GM21717 (cell line): ENCODE measurements around the gene TLE3.

Experiments
- ATAC-seq: cut with Tn5 transposase; IDR thresholded peaks from one replicate; pipeline ENCODE4 v1.9.1; 2021; ENCODE audit warnings: mild to moderate bottlenecking, moderate library complexity; ENCODE audit not compliant: unreplicated experiment

The TLE3 gene

DNA sequence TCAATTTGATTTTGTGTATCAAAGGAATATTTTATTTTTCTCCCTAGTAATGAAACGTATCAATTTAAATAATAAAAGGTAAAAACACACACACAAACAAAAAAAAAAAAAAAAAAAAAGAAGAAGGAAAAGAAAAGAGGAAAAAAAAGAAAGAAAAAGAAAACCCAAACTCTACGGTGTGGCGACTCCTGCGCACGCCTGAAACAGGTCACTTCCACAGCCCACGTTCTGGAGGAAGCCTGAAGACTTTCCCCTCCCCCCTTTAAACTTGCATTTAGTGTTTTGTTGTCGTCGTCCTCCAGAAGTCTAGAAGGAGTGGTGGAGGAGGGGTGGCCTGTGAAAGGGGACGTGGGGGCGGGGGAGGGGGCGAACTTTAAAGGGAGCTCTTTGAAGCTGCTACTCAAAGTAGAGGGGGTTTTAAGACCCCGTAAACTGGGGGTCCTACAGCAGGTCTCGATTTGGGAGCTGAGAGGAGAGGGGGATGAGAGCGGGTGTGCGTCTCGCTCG, 2.3 kb upstream of the TLE3 start:
- no peak for ATAC-seq

DNA sequence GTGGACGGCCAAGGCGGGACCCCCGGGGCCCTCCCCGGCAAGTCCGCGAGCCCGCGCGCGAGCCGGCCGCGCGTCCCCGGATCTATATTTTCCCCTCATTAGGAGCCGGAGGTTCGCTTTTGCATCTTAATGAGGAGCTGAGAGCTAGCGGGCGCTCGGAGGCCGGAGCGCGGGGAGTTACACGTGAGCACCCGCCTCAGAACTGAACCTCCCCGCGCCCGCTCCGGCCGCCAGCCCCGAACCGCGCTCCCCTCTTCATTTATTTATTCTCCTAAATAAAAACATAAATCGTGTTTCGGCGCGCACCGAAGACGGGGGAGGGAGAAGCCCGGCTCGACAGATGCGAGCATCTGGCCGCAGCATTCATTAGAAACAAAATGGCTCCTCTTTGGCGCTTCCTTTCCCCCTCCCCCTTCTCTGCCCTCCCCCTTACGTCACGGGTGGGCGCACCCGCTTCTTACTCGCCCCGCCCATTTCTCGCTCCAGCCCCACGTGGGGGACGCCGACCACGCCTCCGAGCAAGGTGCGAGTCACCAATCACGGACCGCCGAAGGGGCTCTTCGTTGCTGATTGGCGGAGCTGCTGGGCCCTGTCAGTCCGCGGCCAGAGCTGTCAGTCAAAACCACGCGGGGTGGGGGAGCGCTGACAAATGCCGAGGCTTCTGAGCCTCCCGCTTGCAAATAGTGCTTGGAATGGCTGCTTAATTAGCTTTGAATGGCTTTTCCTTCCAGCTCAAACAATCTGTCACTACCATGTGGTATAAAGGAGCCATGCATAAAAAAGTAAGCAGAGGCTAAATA, 1.6 kb upstream of the TLE3 start:
- peak; percentile 57 for ATAC-seq

DNA sequence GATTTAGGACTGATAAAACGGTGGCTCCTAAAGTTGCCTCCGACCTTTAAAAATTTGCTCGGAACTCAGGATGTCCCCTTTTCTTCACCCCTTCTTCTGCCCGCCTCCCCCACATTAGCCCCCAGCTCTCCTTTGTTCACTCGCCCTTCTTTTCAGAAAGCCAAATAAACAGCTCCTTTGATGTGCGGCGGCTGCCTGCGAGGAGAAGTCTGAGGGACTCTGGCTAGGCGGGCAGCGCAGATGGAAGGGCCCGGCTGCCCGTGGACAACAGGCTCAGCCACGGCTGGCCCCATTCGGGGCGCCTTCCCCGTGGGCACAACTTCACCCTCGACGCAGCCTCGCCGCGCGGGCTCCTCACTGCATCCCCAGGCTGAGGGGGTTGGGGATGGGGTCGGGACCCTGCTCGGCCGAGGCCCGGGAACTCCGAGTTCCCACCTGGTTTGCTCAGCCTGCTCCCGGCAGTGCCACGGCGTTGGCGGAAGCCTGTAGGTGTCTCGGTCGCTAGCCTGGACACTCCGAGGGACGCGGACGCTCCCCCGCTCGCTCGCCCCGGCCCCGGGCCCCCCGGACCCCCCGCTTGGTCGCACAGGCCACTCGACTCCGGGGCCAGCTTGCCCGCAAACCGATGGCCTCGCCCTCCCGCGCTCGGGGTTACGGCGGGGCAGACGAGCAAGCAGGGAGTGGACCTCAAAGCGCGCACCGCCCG, 897 bp upstream of the TLE3 start:
- no peak for ATAC-seq

DNA sequence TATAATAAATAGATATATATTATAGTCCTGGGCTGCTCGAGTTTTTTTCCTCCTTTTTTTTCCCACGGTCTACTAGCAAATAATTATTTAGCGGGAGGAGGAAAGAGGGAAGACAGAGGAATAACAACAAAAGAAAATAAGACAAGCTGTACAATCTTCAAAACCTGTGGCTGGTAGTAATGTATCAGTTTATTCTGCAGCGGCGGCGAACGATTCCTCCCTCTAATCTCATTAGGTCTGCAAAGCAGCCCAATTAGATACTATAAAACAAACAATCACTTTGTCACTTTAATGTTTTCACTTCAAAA, 390 bp upstream of the TLE3 start:
- ATAC-seq, result no peak

DNA sequence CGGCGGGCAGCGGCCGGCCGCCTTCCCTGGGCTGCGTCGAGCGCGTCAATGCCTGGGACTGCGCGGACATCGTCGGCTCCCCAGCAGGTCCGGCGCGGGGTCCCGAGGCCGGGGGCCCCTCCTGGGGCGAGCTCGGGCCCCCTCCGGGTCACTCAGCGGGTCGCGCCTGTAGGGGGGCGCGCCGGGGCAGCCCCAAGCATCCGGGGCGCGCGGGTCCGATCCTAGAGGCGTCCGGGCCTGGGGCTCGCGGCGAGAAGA, 725 bp downstream of the TLE3 start:
- no peak for ATAC-seq

DNA sequence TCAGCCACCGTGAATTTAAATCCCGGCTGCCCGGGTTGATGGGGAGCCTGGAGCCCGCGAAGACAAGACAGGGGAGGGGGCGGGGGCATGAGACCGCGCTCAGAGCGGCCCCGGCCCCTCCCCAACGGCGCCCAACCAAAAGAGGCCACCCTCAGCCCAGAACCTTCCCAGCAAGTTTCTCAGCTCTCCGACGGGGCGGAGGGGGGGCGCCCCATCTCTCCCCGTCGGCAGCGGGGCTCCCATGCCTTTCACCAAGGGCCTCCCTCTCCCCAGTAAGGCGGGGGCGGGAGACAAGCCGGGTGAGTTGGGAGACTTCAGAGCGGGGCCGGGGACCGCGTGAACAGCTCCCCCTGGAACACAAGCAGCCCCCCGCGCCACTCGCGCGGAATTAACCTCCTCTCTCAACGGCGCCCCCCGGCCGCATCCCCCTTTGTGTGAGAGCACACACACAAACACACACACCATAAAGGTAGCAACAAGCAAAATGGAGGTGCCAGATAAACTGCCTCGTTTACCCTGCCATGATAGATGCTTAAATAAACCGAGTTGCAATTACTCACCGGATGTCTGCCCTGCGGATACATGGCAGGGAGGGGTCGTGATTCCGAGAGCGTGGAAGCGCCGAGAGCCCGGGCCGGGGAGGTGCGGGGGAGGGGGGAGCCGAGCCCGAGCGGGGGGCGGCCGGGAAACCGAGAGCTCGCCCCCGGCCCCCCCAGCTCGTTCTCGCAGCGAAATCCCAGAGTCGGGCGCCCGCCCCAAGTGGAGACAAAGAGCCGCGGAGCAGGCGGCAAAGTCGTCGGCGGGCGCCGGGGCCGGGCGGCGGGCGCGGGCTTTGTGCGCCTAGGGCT, 1.3 kb downstream of the TLE3 start:
- no peak for ATAC-seq

DNA sequence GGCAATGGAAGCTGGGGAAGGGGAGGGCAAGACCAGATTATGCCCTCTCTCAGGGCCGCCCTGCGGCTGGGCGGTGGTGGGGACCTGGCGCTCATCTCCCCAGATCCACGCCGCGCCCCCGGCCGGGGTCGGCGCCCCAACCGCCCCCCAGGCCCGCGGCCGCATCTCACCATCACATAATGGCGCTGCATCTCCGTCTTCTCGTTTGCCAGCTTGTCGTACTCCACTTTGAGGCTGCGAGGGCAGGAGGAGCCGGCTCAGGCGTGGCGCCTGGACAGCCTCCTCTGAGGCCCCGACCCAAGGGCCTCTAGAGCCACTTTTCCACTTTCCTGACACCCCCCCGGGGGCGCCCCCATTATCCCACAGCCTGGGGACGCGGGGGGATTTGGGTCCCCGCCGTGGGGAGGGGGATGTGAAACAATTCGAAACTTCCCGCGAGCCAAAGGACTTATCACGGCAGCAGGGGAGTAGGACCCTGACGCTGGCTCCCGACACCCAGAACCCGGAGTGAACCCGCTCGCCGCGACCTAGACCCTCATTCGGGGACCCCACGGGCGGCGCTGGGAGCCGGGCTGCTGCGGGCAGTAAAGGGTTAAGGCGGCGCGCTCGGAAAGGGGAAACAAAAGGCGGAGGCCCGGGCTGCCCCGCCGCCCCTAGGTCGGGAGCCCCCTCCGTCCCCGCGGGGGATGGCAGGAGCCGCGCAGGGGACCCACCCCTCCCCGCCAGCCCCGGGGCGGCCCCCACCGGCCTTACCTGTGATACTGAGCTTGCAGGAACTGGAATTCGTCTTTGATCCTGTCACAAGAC, 2.1 kb downstream of the TLE3 start:
- ATAC-seq, result no peak

DNA sequence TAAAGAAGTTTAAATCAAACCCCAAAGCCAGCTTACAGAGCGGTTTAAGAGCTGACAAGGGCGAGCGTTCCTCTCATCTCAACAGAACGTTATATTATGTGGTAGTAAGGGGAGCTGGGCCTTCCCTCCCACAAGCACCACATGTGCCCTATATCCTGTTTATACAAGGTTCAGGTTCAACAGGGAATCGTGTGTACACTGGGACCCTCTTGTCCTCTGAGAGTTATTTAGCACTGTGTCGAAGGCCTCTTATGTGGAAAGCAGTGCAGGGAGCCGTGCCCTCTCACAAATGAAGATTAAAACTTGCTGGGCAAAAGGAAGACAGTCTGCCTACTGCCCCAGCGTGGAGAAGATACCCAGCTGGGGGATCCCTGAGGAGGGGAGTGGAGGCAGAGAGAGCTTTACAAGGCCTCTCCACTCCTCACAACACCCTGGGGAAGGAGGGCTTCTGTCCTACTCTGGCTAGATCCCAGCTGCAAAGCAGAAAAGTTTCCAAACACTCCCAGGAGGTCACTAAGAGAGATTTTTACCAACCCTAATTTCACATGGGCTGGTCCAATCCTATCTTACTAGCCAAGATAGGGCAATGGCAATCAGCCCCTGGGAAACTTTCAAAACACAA, 2.9 kb downstream of the TLE3 start:
- no peak for ATAC-seq

DNA sequence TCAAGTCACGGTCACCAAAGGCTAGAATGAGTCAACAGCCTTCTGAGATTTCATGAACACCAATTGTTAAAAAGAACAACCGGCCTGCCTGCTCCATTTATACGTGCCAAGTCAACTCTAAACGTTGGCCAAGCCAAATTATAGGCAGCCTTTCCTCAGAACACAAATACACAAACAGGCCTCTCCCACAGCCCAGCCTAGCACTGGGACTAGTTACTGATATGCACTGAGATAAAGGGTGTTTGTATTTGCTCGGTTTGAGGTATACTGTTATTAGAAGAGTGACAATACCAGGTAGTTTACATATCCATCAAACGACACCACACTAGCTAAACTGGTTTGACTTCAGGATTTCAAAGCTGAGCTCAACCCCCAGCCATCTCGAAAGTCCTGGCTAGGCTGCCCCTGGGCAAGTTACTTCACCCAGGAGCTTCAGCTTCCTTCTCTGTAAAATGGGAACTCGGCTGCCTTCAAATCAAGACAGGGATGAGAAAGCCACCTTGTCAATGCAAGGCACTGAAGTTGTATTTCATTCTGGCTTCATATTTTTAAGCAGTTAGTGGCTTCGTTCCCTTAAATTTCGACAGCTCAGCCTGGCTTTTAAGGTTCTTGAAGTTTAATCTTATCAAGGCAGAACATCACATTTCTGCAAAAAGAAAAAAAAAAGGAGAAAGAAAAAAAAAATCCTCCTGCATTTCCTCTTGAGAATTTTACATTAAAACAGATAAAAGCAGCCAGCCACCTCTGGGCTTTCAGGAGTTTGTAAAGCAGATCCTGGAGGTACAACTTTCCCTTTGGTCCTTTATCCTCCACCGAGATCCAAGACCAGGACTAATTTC, 4.0 kb downstream of the TLE3 start:
- no peak for ATAC-seq

DNA sequence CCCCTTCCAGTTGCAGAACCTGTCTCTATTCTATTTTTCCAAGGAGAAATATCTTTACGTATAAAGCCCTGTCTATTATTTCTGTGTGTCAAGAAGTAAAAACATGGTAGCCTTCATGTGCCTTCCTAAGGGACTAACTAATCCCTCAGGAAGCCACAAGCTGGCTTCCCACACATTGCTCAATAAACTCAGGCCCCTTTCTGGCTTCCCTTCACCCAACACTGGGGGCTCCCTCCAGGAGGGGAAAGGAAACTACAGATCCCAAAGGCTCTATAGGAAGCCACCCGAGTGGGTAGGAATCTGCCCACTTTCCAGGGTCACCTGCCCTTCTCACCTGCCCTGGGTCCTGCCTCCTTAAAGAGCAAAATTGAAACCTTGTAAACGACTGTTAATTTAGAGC, 4.6 kb downstream of the TLE3 start:
- no peak for ATAC-seq

DNA sequence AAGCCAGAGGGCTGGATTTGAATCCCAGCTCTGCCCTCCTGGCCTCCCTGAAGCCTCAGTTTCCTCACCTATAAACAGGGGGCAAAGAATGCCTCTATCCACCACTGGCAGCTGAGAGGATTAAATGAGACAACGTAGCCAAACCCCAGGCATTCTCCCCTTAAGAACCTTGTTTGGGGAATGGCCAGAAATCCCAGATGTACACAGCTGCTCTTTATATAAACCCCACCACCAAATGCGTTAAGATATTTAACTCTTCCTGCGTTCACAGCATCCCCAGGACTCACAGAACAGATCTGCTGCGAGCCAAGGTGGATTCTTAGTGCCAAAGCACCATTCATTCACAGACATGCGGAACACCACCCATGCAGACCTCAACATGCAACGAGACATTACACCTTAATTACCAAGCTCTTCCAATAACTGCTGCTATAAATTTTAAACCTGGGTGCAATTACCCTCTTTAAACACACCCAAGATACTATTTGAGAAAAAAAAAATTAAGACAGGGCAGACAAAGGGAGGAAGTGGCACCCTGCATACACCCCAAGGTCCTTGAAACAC, 5.2 kb downstream of the TLE3 start:
- ATAC-seq, result no peak

DNA sequence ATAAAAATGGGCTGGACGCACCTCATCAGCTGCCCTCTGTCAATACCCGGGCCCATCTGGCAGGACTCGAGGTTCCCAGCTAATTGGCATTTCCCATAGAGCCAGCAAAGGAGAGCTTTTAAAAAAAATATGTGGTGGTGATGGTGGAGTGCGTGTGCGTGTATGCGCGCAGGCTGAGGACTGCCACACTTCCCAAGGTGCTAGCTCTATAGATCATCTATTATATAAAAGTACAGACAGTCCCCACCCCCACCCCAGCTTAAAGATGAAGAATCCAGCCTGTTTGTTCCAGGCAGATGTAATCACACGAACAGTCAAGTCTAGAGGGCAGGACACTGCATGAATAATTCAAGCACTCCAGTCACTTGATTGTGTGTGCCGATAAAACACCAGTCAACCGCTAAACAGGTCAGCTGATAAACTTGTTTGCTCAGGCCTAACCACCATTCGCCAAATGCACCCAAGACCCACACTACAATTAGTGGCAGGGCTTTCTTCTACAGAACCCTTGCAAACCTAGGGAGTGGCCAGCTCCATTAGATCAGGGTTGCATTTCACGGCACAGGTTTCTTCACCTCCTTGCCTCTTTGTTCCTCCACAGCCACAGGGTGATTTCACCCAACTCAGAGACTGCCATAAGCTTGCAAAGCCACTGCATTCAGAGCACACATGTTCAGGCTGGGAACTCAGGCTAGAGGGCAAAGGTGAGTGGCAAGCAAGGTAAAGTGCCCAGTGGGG, 5.8 kb downstream of the TLE3 start:
- no peak for ATAC-seq

DNA sequence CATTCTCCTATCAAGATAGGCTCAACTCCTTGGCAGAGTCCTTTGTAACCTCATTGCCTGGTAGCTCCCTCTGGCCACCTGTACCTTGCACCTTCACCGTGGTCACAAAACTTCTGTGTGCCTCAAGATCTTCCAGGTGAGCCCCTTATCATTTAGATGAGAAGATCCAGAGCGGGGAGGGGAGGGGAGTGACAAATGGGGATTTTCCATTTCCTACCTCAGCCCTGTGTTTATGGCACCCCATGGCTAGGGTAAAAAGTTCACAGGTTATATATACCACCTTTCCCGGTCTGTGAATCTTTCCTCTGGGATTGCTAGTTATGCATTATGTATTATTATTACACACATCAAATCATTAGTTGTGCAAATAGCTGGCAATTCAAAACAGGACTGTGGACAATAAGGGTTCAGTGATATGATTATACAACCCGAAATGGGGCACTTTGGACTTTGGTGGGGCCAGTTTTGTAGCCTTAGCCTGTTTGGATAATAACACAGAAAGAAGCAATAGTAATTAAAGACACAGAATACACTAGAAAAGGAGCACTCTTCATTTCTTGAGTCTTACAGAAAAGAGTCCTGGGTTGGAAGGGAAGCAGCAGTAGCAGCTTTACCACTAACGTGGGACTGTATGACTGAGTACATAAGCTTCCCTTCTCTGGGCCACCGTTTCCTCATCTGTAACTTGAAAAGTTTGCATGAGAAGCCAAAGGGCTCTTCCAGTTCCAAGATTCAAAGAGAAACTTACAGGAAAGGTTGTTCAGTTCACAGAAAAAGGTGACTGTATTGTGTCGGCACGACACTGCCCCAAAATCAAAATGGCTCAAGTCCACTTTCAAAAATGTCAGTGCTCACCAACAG, 7.1 kb downstream of the TLE3 start:
- no peak for ATAC-seq

DNA sequence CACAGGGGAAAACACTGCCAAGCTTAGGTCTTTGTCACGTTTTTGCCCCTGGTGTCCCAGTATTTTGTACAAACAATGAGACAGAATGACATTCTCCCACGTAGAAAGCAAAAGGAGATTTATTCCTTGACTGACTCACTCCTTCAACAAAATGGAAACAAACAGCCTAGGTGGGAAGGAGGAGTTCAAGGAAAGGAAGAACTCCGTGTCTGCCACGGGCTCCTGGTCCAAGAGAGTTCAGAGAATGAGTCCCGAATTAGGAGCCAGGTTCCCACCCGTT, 8.1 kb downstream of the TLE3 start:
- ATAC-seq, result no peak

DNA sequence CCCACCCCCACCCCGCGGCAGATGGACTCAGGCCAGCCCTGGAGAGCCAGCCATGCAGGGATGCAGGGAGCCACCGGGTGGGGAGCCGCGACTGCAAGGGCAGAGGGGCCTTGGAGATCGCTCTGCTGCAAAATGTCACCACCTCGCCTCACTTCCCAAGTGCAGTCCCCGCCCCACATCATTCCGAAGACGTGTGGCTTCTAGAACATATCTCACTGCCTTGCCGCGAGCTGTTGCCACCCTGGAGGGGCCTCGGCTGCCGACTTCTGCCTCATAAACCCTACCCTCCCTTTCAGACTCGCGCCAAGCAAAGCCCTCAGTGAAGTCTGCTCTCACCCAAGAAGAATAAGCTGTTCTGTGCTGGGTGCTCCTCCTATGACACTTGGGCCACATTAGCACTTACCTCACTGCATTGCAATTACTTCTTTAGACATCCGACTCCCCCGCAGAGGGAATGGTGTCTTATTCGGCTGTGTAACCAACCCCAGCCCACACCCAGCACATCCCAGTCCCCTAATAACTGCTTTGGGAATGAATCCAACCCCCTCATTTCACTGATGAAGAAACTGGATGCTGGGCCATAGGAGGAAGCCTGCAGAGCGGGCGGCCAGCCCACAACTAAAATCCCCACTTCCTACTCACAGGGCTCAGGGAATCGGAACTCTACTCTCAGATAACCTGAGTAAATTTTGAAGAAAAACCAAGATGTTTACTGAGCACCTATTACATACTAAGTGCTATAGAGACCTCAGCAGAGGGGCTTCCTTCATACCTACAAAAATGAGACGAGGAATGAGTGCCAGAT, 8.6 kb downstream of the TLE3 start:
- no peak for ATAC-seq

DNA sequence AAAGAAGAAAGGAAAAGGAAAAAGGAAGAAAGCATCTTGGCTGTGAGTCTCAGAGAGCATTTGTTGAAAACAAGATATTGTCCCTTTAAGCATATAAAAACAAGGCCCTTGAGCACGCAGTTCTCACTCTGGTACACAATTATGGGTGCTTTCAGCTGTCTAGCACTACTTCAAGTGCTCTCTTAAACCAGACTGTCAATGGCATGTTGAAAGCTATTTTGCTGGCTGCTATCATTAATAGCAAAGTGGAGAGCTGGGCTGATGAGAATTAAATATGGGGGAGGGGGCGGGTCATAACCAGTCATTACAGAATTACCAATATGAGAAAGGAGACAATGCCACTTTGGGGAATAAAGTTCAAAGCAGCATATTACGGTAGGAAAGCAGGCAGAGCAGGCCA, 9.3 kb downstream of the TLE3 start:
- no peak for ATAC-seq

DNA sequence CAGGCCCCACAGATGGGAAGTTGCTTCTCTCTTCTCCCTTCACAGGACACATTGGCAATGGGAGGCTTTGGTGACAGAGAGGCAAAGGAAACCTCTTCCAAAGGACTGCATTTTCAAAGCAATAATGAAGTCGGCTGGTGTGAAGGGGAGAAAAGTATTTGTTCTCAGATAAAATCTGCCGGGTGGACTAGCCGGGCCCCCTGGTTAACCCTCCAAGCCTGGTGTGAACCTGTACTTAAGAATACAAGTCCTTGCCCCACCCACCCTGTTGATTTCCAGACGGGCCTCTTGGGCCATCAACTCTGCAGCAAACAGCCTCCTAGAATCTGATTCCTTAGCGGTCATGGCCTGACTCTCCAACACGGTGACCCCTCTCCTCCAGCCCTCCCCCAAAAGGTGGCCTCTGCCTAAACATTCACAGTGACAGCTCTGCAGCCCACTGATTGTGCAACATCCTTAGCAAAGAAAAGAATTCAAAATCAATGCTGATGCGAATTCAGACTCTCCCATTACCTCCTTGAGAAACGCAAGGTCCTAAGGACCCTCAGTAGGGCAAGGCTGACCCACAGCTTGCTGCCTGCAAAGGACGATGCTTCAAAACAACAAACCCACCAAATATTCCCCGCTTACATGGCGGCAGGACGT, 9.9 kb downstream of the TLE3 start:
- ATAC-seq, result no peak
